Measurements from ENCODE around the gene RRH. TPM values are rescaled to one million over a fixed set of nuclear protein-coding genes. Genes with fewer than 3 reads are reported as not detected.

RRH gene
- polyA plus RNA-seq, 3 donors, result not detected

GRCh38 chr4:109878355-109878754 lies 50.6 kb downstream of the RRH start:
- H3K9me3 ChIP-seq (replicated peaks in 1 of 2; ENCODE audit: control insufficient read depth in 1 of 2, insufficient read depth in 1 of 2, low read length in 2 of 2), result no peaks in the 10 kb centered on the region
- no peak overlapping the region for H3K27ac ChIP-seq (ENCODE audit: low read depth in 1 of 2, low read length in 2 of 2)
- WGBS (ENCODE audit: insufficient coverage), result no CpG with 5 or more reads among the region's 2 CpGs
- TF ChIP-seq CTCF (IDR thresholded peaks at IDR 0.05), result no peak
- H2AFZ ChIP-seq (ENCODE audit: insufficient read depth, low read depth, low read length, poor library complexity, severe bottlenecking), result no peak overlapping the region
- H3K27me3 Mint-ChIP-seq (ENCODE audit: low read depth in 3 of 3), result peaks cover 0 to 4% (median 0%) of the 10 kb centered on the region in 3 donors
- H3K4me1 Mint-ChIP-seq, result no peaks in the 10 kb centered on the region
- no peaks in the 10 kb centered on the region for H3K36me3 ChIP-seq (replicated peaks in 1 of 2; ENCODE audit: control insufficient read depth in 1 of 2, insufficient read depth in 2 of 2, low read length in 2 of 2)
- no peak overlapping the region for H3K4me2 ChIP-seq (replicated peaks; ENCODE audit: extremely low read depth, low read length, poor library complexity, severe bottlenecking)
- H3K79me2 ChIP-seq (ENCODE audit: insufficient read depth, low read length), result no peaks in the 10 kb centered on the region
- H4K20me1 ChIP-seq (ENCODE audit: insufficient read depth, low read length), result no peaks in the 10 kb centered on the region
- H3K27ac Mint-ChIP-seq, result no peak overlapping the region
- intact Hi-C loops (cut with micrococcal nuclease), result no loop called here
- no peaks in the 10 kb centered on the region for H3K4me1 ChIP-seq (ENCODE audit: control insufficient read depth in 1 of 2, insufficient read depth in 2 of 2, low read length in 2 of 2)
- H3K9me3 Mint-ChIP-seq, result peaks cover 0 to 3% (median 2%) of the 10 kb centered on the region in 7 donors
- DNase-seq, result no peak
- H3K4me3 ChIP-seq (replicated peaks in 1 of 3; ENCODE audit: low read depth in 2 of 3, low read length in 3 of 3), result no peak overlapping the region
- no peaks in the 10 kb centered on the region for H3K27me3 ChIP-seq (ENCODE audit: control insufficient read depth in 2 of 2, insufficient read depth in 2 of 2, low read length in 2 of 2)
- no peaks in the 10 kb centered on the region for H3K36me3 Mint-ChIP-seq
- no peak overlapping the region for H3K9ac ChIP-seq (ENCODE audit: insufficient read depth, low read length, poor library complexity, severe bottlenecking)
- H3K4me3 Mint-ChIP-seq, result no peak overlapping the region

- H3K4me3 Mint-ChIP-seq, result no peak overlapping the region
- WGBS (ENCODE audit: insufficient coverage), result 82% methylated on average over 12 of the region's 12 CpGs
- Histone ChIP-seq H3K27ac (ENCODE audit: low read depth in 1 of 2, low read length in 2 of 2) (no peak overlapping the region), H4K20me1 (ENCODE audit: insufficient read depth, low read length) (no peaks in the 10 kb centered on the region), H3K4me3 (replicated peaks in 1 of 3; ENCODE audit: low read depth in 2 of 3, low read length in 3 of 3) (no peak overlapping the region), H3K36me3 (replicated peaks in 1 of 2; ENCODE audit: control insufficient read depth in 1 of 2, insufficient read depth in 2 of 2, low read length in 2 of 2) (no peaks in the 10 kb centered on the region), H2AFZ (ENCODE audit: insufficient read depth, low read depth, low read length, poor library complexity, severe bottlenecking) (no peak overlapping the region), H3K9me3 (replicated peaks in 1 of 2; ENCODE audit: control insufficient read depth in 1 of 2, insufficient read depth in 1 of 2, low read length in 2 of 2) (no peaks in the 10 kb centered on the region), H3K4me1 (ENCODE audit: control insufficient read depth in 1 of 2, insufficient read depth in 2 of 2, low read length in 2 of 2) (no peaks in the 10 kb centered on the region), H3K4me2 (replicated peaks; ENCODE audit: extremely low read depth, low read length, poor library complexity, severe bottlenecking) (no peak overlapping the region), H3K27me3 (ENCODE audit: control insufficient read depth in 2 of 2, insufficient read depth in 2 of 2, low read length in 2 of 2) (no peaks in the 10 kb centered on the region), H3K9ac (ENCODE audit: insufficient read depth, low read length, poor library complexity, severe bottlenecking) (no peak overlapping the region), H3K79me2 (ENCODE audit: insufficient read depth, low read length) (no peaks in the 10 kb centered on the region)
- no peak for DNase-seq
- H3K9me3 Mint-ChIP-seq, result peaks cover 0 to 3% (median 2%) of the 10 kb centered on the region in 7 donors
- intact Hi-C loops (cut with micrococcal nuclease), result no loop called here
- no peak for TF ChIP-seq CTCF (IDR thresholded peaks at IDR 0.05)
- H3K36me3 Mint-ChIP-seq, result no peaks in the 10 kb centered on the region
- no peaks in the 10 kb centered on the region for H3K4me1 Mint-ChIP-seq
- no peak overlapping the region for H3K27ac Mint-ChIP-seq
- peaks cover 0 to 4% (median 2%) of the 10 kb centered on the region in 3 donors for H3K27me3 Mint-ChIP-seq (ENCODE audit: low read depth in 3 of 3)
Observed at GRCh38 chr4:109879081-109879480, 51.3 kb downstream of the RRH start.

Measured in CD14-positive monocyte (primary cell).